Globus pallidus (tissue), 1 donor: Measurements from ENCODE around the gene TGFB1I1.
"Not testable (repeated sequence)": the region's sequence is repeated elsewhere in the genome, so short reads cannot be mapped to it uniquely, and the experiment has no call there.

Experiments
- DNase-seq: peaks from one replicate; pipeline ENCODE4 v3.0.0-alpha.2; 2015; ENCODE audit warnings: low spot score

Gene TGFB1I1

GRCh38 chr16:31517800-31518402, 45.9 kb downstream of the TGFB1I1 start:
- DNase-seq, result no peak

- DNase-seq, result no peak
Observed at GRCh38 chr16:31519759-31520431, 47.9 kb downstream of the TGFB1I1 start.

- no peak for DNase-seq
Observed at GRCh38 chr16:31521368-31521767, 49.4 kb downstream of the TGFB1I1 start.

- DNase-seq, result no peak
Observed at GRCh38 chr16:31522071-31522470, 50.1 kb downstream of the TGFB1I1 start.

- DNase-seq, result not testable (repeated sequence)
Observed at GRCh38 chr16:31523768-31524167, 51.8 kb downstream of the TGFB1I1 start.

GRCh38 chr16:31525113-31525512, 53.2 kb downstream of the TGFB1I1 start:
- DNase-seq, result no peak
